Muscle layer of colon (tissue), 2 donors: Measurements from ENCODE around the gene KCNC2.

Source experiments
- H3K27ac ChIP-seq: one replicate; pipeline ENCODE4 v1.7.0; 2013; ENCODE audit warnings: low read depth, mild to moderate bottlenecking, low read length, moderate library complexity
- H3K27me3 ChIP-seq, 2 donors: one replicate each; pipeline ENCODE4 v1.7.0; 2013; ENCODE audit warnings: low read length in 2 of 2, mild to moderate bottlenecking in 2 of 2; ENCODE audit not compliant: insufficient read depth in 2 of 2, control insufficient read depth in 1 of 2
- H3K36me3 ChIP-seq: one replicate; pipeline ENCODE4 v1.7.0; 2013; ENCODE audit warnings: mild to moderate bottlenecking, low read length; ENCODE audit not compliant: insufficient read depth
- H3K4me1 ChIP-seq: one replicate; pipeline ENCODE4 v1.7.0; 2013; ENCODE audit warnings: mild to moderate bottlenecking, low read length; ENCODE audit not compliant: insufficient read depth
- H3K4me3 ChIP-seq, 2 donors: one replicate each; pipeline ENCODE4 v1.7.0; 2013; ENCODE audit warnings: low read length in 2 of 2, low read depth in 1 of 2, mild to moderate bottlenecking in 1 of 2, moderate library complexity in 1 of 2
- H3K9ac ChIP-seq: one replicate; pipeline ENCODE4 v1.7.0; 2013; ENCODE audit warnings: low read length
- H3K9me3 ChIP-seq: one replicate; pipeline ENCODE4 v1.7.0; 2013; ENCODE audit warnings: mild to moderate bottlenecking, low read length
- donor health status: abdominal sarcoma.
- donor health status: Adenocarcinoma of cecum.

The KCNC2 gene

DNA sequence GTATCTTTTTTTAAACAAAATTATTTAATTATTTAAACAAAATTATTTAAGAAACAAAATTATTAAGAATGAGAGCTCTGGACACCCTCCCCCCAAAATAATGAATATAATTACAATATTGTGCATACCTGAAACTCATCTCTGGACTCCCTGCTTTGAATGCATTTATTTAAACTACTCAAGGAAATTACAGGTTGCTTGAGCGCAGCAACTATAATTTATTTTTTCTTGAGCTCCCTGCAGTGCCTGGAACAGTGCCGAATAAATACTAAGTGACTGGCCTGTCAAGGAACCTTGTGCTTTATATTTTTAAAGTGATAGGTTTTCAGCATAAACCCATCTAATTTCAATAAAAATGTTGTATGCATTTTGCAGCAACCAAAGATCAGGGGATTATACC lies 93.9 kb downstream of the KCNC2 start:
- Histone ChIP-seq H3K9me3 (no peaks in the 10 kb centered on the region), H3K9ac (no peak overlapping the region), H3K36me3 (no peaks in the 10 kb centered on the region), H3K27ac (no peak overlapping the region), H3K4me3 (no peak overlapping the region), H3K4me1 (peaks cover 8% of the 10 kb centered on the region), H3K27me3 (no peaks in the 10 kb centered on the region)

DNA sequence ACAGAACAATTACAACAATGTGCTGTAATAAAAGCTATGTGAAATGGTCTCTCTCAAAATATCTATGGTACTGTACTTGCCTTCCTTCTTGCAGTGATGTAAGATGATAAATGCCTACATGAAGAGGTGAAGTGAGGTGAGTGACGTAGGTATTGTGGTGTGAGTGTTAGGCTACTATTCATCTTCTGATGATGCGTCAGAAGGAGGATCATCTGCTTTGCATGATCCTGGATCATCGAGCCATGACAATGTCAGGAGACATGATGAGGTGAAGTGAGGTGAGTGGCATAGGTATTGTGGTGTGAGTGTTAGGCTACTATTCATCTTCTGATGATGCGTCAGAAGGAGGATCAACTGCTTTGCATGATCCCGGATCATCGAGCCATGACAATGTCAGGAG lies 105.8 kb downstream of the KCNC2 start:
- Histone ChIP-seq H3K27me3 (no peaks in the 10 kb centered on the region), H3K9ac (no peak overlapping the region), H3K27ac (no peak overlapping the region), H3K9me3 (no peaks in the 10 kb centered on the region), H3K4me1 (no peaks in the 10 kb centered on the region), H3K4me3 (no peak overlapping the region), H3K36me3 (no peaks in the 10 kb centered on the region)

DNA sequence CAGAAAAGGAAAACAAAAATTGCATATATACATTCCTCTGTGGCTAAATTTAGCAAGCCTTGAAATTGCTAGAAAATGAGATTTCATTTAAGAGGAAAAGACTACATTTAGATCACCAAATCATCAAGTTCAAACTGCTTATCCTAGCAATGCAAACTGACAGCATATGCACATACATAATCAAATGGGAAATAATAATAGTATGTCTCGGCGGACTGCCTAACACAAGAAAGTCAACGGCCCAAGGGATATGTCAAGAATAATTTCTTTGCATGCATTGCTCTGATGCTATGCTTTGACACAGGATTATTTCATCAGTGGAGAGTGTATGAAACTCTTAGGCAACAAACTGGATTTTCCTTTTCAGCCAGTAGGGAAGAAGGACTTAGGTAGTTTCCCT lies 107.9 kb downstream of the KCNC2 start:
- Histone ChIP-seq H3K9ac (no peak overlapping the region), H3K27me3 (no peaks in the 10 kb centered on the region), H3K4me3 (no peak overlapping the region), H3K9me3 (no peaks in the 10 kb centered on the region), H3K27ac (no peak overlapping the region), H3K4me1 (no peaks in the 10 kb centered on the region), H3K36me3 (no peaks in the 10 kb centered on the region)

DNA sequence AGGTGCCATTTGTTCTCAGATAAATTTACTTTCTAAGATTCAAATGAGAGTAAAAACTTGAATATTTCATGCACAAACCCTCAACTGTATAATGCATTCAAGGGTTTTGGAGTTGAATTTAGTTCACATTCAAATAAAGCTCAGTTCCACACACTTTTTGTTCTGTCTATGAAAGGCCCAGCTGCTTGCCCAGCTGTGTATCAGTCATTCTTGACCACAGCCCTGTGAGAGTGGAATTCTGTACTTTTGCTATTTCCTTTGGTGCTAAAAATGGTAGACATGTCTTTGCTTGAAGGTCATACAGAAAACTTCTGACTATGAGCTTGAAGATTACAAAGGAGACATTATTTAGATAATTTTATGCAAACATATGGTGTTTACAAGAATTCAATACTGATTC lies 110.4 kb downstream of the KCNC2 start:
- H3K9ac ChIP-seq, result no peak overlapping the region
- no peak overlapping the region for H3K27ac ChIP-seq
- no peaks in the 10 kb centered on the region for H3K27me3 ChIP-seq
- H3K9me3 ChIP-seq, result no peaks in the 10 kb centered on the region
- H3K36me3 ChIP-seq, result no peaks in the 10 kb centered on the region
- no peak overlapping the region for H3K4me3 ChIP-seq
- H3K4me1 ChIP-seq, result no peaks in the 10 kb centered on the region

DNA sequence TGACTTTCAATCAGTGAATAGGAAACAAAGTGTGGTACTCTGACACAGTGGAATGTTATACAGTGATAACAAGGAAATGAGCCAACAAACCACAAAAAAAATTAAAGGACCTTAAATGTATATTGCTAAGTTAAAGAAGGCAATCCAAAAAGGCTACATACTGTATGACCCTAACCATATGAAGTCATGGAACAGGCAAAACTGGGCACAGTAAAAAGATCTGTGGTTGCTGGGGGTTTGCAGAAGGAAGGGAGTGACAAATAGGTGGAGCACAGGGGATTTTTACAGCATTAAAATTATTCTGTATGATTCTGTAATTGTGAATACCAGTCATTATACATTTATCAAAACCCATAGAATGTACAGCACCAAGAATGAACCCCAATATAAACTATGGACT lies 112.6 kb downstream of the KCNC2 start:
- Histone ChIP-seq H3K9me3 (no peaks in the 10 kb centered on the region), H3K27me3 (no peaks in the 10 kb centered on the region), H3K27ac (no peak overlapping the region), H3K4me3 (no peak overlapping the region), H3K36me3 (no peaks in the 10 kb centered on the region), H3K4me1 (no peaks in the 10 kb centered on the region), H3K9ac (no peak overlapping the region)

DNA sequence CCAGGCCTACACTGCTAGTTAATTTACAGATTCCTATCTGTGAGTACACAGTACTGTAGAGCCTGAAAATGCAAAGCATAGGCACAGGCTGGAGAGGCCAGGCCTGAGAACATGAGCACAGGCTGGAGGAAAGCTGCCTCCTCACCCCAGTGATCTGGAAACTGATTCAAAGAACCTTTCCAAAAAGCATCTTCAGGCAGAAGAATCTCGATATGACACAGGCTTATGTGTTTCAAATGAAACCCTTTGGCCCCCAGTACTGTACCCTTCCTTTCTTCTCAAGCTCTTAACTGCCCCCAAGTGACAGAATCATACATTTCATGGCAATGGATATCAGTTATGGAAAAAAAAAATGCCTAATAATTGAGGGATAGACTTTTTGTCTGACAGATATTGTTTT lies 122.0 kb downstream of the KCNC2 start:
- Histone ChIP-seq H3K27me3 (no peaks in the 10 kb centered on the region), H3K4me3 (no peak overlapping the region), H3K27ac (no peak overlapping the region)

DNA sequence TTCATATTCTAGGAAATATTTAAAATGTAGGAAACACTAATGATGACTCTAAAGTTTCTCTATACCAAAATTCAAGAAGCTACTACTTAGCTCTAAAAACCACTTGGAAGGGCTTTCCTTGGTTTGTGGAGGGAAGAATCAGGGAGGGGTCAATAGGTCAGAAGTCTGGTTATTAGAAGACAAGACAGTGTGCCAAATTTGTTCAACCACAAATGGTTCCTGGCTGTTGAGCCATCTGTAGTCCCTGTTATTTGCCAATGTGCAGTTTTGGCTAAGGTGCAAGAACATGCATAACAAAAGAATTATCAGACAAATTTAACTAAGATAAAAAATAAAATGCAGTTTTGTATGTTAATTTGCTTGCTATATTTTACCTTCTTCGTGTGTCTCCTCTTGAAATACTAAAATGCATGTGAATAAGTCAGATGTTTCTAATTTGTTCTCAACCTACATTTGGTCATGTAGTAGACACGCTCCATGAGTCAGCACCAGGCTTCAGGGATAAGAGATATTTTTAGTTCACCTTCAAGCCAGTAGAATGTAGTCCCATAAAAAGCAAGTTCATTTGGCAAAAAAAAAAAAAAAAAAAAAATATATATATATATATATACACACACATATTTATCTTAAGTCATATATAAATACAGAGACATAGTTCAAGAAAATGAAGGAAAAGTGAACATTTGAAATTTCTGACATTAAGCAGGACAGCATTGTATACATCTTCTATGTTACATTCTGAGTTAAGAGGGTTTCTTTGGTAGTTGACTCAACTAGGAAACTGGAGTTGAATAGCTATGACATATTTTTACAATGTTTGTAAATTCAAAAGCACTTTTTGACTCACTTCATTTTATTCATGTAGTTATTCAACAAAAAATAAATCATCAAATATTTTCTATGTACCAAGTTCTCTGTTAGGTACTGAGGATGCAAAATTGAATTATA lies 123.3 kb downstream of the KCNC2 start:
- Histone ChIP-seq H3K9me3 (no peaks in the 10 kb centered on the region), H3K4me3 (no peak overlapping the region), H3K9ac (no peak overlapping the region), H3K27ac (no peak overlapping the region), H3K4me1 (no peaks in the 10 kb centered on the region), H3K36me3 (no peaks in the 10 kb centered on the region), H3K27me3 (no peaks in the 10 kb centered on the region)

More for the DNA sequence above, 122.0 kb downstream of the KCNC2 start:
- Histone ChIP-seq H3K9me3 (no peaks in the 10 kb centered on the region), H3K9ac (no peak overlapping the region), H3K36me3 (no peaks in the 10 kb centered on the region), H3K4me1 (no peaks in the 10 kb centered on the region)

DNA sequence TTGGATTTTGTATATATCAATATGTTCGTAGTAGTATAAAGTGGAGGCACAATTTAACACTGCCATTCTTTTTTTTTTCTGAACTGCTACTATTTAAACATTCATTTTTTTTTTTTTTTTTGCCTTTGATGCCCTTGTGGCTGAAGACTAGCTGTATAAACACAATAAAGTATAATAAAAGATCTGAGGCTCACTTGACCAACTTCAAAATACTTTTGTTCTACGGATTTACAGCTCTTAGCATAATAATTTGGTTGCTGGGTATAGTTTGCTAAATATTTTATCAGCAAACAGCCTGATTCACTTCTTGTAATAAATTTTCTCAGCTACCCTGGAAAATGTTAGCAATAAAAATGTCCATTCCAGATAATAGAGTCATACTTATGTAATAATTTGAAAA lies 128.3 kb downstream of the KCNC2 start:
- peaks cover 8% of the 10 kb centered on the region for H3K4me1 ChIP-seq
- no peaks in the 10 kb centered on the region for H3K36me3 ChIP-seq
- no peak overlapping the region for H3K27ac ChIP-seq
- no peaks in the 10 kb centered on the region for H3K27me3 ChIP-seq
- H3K9me3 ChIP-seq, result no peaks in the 10 kb centered on the region
- H3K9ac ChIP-seq, result no peak overlapping the region
- no peak overlapping the region for H3K4me3 ChIP-seq

DNA sequence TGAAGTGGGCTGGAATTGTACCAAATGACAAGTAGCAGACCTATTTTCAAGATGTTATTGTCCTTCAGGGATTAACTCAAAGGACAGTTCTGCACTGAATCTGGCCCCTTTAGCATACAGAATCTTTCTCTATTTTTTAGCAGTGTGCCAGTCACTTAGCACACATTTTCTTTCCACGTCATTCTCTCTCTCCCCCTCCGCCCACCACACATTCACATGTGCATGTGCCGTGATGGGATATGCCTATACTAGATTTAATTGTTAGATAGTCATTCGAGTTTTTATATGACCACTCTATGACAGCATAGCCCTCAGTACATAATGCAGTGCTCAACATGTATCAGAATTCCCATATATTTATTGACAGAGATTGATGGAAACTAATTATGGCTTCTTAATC lies 129.1 kb downstream of the KCNC2 start:
- Histone ChIP-seq H3K9me3 (no peaks in the 10 kb centered on the region), H3K27me3 (no peaks in the 10 kb centered on the region), H3K36me3 (no peaks in the 10 kb centered on the region), H3K4me3 (no peak overlapping the region), H3K4me1 (peaks cover 8% of the 10 kb centered on the region), H3K9ac (no peak overlapping the region), H3K27ac (no peak overlapping the region)

DNA sequence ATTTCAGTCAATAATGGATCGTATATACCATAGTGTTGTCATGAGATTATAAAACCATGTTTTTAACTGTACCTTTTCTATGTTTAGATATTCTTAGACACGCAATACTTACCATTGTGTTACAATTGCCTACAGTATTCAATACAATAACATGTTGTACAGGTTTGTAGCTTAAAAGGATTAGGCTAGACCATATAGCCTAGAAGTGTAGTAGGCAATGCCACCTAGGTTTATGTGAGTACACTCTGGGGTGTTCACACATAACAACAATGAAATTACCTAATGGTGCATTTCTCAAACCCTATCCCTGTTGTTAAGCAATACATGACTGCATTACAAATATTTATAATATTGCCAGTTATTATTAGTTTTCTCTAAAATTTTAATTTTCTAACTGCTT lies 144.2 kb downstream of the KCNC2 start:
- H3K9ac ChIP-seq, result no peak overlapping the region
- H3K36me3 ChIP-seq, result no peaks in the 10 kb centered on the region
- no peak overlapping the region for H3K4me3 ChIP-seq
- no peak overlapping the region for H3K27ac ChIP-seq
- H3K9me3 ChIP-seq, result no peaks in the 10 kb centered on the region
- H3K27me3 ChIP-seq, result no peaks in the 10 kb centered on the region
- no peaks in the 10 kb centered on the region for H3K4me1 ChIP-seq

DNA sequence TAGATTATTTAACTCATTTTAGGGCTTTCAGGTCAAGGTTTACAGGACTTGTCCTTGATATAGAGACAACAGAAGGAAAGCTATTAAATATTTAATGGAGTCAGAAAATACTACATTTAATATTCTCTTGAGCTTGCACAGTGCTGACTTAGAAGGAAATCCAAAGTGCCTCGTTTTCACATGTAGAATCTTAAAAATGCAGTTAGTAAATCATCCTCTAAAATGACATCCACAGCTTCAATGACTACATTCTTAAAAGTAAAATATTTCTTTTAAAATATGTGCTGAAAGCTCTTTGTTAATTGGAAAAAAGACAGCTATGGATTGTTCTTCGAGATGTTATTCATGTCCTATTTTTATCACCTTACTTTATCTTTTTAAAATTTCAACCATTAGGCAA lies 146.9 kb downstream of the KCNC2 start:
- Histone ChIP-seq H3K36me3 (no peaks in the 10 kb centered on the region), H3K4me1 (no peaks in the 10 kb centered on the region), H3K4me3 (no peak overlapping the region), H3K9ac (no peak overlapping the region), H3K9me3 (no peaks in the 10 kb centered on the region), H3K27me3 (no peaks in the 10 kb centered on the region), H3K27ac (no peak overlapping the region)

DNA sequence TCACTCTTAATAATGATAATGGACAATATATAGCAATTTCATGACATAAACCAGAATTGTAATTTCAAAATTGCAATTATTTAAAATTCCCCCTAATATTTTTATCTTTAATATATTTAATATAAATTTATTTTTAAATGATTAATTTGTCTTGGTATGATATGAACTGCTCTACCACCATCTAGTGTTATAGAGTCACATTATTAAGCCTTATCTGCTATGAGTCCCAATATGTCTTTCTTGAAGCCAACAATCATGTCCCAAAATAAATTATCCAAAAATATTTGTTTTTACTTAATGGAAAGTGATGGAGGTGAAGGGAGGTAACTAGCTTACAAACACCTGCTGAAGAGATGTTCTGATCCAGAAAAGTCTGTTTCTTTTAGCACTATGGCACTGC lies 151.4 kb downstream of the KCNC2 start:
- no peaks in the 10 kb centered on the region for H3K27me3 ChIP-seq
- H3K9ac ChIP-seq, result no peak overlapping the region
- no peak overlapping the region for H3K4me3 ChIP-seq
- H3K27ac ChIP-seq, result no peak overlapping the region
- H3K9me3 ChIP-seq, result no peaks in the 10 kb centered on the region
- no peaks in the 10 kb centered on the region for H3K4me1 ChIP-seq
- no peaks in the 10 kb centered on the region for H3K36me3 ChIP-seq
